Stimulated activated CD8-positive, alpha-beta memory T cell treated with anti-CD3 and anti-CD28 coated beads, Interleukin-12 subunit alpha, Interleukin-12 subunit beta, amount 100 ng/mL, for 24 hours (primary cell): Measurements from ENCODE around the gene KIRREL2.
"Not testable (repeated sequence)": the region's sequence is repeated elsewhere in the genome, so short reads cannot be mapped to it uniquely, and the experiment has no call there.

Source experiments
- DNase-seq: peaks from one replicate; pipeline ENCODE4 v3.0.0-alpha.2; 2020; ENCODE audit errors: extremely low read depth

Gene KIRREL2

DNA sequence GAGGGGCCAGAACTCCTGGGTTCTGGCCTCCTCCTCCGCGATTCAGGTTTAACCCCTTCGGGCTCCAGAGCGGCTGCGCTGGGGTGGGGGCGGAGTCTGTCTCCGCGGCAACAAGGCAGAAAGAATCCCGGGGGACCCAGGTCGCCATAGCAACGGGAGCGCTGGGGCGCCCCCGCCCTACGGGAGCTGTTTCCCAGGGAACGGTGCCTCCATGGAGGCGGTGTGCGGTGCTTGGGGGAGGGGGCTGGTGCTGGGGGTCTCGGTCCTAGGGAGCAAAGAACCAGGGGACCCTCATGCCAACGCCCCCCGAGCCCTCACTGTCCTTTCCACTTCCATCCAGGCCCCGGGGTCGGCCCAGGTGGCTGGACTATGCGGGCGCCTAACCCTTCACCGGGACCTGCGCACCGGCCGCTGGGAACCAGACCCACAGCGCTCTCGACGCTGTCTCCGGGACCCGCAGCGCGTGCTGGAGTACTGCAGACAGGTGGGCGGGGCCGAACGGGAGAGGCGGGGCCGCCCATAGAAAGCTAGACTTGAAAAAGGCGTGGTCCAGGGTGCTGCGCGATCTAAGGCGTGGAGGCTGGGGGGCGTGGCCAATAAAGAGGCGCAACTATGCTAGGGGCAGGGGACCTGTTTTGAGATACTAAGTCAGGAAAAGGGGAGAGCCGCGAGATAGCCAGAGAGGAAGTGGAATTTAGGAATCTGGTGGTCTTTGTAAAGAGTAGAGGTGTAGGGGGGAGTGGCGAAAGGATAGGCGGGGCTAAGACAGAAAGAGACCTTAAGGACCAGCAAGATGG, 12.8 kb downstream of the KIRREL2 start:
- peak; percentile 53 for DNase-seq

DNA sequence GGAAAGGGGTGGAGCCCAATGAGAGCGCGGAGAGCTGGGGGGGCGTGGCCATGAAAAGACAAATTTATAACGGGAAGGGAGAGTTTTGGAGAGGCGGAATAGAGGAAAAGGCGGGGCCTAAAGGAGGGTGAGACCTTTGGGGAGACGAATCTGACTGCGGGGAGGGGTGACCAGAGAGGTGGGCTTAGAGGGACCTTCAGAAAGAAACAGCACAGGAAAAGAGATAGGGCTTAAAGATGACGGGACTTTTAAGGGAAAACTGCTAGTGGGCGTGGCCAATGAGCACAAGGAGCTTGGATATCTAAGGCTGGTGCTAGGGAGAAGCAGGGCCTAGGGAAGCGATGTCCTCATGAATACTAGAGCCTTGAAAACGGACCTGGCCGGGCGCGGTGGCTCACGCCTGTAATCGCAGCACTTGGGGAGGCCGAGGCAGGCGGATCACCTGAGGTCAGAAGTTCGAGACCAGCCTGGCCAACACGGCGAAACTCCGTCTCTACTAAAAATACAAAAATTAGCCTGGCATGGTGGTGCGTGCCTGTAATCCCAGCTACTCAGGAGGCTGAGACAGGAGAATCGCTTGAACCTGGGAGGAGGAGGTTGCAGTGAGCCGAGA, 13.5 kb downstream of the KIRREL2 start:
- not testable (repeated sequence) for DNase-seq

GRCh38 chr19:35870798-35871197, 14.1 kb downstream of the KIRREL2 start:
- no peak for DNase-seq

DNA sequence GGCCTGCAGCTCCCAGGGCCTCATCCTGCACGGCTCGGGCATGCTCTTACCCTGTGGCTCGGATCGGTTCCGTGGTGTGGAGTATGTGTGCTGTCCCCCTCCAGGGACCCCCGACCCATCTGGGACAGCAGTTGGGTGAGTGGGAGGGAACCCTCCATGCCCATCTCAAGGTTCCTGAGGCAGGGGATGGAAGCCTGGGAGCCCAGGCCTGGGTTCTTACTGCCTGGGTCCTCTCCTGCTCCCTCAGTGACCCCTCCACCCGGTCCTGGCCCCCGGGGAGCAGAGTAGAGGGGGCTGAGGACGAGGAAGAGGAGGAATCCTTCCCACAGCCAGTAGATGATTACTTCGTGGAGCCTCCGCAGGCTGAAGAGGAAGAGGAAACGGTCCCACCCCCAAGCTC, 14.9 kb downstream of the KIRREL2 start:
- DNase-seq, result no peak

DNA sequence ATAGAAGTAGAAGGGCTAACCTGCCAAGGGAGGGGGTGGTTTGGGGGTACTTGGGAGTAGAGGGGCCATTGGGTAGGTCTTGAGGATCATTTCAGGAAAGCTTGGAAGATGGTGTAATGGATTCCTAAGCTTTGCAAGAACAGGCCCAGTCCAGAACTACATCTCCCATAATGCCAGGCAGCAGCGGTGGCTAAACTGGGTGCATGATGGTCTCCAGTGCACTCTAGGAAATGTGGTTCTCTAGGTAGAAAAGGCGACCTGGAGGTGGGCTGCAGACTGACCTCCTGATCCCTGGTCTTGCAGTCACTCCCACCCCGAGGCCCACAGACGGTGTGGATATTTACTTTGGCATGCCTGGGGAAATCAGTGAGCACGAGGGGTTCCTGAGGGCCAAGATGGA, 15.5 kb downstream of the KIRREL2 start:
- no peak for DNase-seq

- DNase-seq, result no peak
Measured at GRCh38 chr19:35874392-35874930, 17.8 kb downstream of the KIRREL2 start.

DNA sequence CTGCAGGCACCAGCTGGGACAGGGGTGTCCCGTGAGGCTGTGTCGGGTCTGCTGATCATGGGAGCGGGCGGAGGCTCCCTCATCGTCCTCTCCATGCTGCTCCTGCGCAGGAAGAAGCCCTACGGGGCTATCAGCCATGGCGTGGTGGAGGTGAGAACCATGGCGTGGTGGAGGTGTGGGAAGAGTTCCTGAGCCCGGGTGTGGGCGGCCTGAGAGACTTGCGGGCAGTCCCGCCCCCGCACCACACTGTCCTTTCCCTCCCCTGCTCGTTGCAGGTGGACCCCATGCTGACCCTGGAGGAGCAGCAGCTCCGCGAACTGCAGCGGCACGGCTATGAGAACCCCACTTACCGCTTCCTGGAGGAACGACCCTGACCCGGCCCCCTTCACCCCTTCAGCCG, 22.4 kb downstream of the KIRREL2 start:
- no peak for DNase-seq

- DNase-seq, result no peak
Measured at GRCh38 chr19:35879770-35880317, 23.1 kb downstream of the KIRREL2 start.

DNA sequence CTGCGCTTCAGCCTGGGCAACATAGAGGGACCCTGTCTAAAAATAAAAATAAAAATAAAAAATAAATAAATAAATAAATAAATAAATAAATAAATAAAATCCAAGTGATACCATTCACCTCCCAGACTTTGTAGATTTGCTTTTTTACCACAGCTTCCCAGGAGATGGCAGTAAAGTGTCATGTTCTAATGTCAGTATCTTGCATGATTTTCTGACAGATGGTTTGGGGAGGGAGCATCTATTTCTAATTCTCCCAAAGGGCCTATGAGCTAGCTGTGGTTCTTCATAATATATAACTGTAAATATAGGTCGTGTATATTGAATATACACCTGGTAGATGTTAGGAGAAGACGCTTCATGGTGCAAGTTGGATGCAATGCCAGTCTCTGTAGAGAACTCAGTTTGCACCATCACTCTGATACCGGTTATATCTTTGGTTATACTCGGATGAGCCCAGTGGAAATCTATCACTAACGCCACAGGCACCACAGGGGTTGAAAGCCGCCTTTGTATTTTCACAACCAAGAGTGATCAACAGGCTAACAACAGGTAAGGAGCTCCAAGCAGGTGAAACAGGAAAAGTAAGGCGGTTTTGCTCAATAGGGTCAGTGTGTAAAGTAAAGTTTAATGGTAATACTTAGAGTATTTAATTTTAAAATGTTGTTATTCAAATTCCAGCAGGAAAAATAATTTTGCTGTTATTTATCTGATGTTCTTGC, 25.6 kb downstream of the KIRREL2 start:
- no peak for DNase-seq

- no peak for DNase-seq
Measured at GRCh38 chr19:35883882-35884281, 27.2 kb downstream of the KIRREL2 start.

DNA sequence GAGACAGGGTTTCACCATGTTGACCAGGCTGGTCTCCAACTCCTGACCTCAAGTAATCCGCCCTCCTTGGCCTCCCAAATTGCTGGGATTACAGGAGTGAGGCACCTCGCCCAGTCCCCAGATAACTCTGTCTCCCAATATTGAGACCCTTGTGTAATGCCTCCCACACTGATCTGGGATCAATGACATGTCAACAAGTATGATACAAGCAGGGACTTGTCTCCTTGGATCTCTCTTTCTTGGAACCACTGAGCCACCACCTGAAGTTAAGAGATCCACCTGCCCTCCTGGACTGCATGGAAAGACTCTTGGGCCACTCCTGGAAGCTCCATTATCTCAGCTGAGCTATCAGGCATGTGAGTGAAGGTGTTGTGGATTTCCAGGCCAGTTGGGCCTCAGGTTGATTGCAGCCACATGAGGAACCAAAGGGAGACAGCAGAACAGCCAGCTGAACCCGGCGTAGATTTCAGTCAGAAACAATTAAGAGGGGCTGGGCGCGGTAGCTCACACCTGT, 28.6 kb downstream of the KIRREL2 start:
- DNase-seq, result no peak

DNA sequence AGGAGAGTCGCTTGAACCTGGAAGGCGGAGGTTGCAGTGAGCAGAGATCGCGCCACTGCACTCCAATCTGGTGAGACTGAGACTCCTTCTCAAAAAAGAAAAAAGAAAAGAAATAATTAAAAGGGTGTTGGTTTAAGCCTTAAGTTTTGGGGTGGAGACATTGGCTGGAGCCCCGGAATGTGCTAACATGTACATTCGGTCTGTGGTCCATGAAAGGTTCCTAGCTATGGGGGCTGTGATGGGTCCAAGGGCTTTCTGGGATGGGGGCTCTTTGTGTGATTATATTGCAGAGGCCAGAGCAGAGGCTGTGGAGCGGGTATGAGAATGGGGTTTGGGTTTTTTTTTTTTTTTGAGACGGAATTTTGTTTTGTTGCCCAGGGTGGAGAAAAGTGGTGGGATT, 29.2 kb downstream of the KIRREL2 start:
- DNase-seq, result no peak

DNA sequence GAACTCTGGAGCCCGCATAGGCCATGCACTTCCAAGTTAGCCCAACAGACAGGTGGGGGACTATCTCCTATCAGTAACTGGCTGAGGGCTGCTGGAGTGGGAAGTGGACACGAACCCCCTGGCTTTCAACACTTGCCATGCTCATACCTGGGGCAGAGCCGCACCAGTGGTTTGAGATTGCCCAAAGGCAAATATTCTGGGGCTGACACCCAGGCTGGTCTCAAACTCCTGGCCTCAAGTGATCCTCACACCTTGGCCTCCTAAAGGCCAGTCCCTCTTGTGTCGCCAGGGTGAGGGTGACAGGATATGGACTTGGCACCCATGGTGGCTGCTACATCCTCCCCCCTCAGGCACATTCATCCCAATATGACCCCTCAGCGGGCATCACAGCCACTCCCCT, 30.5 kb downstream of the KIRREL2 start:
- DNase-seq, result no peak

- no peak for DNase-seq
Measured at GRCh38 chr19:35888398-35888797, 31.7 kb downstream of the KIRREL2 start.

- no peak for DNase-seq
Measured at GRCh38 chr19:35889370-35890112, 32.8 kb downstream of the KIRREL2 start.

DNA sequence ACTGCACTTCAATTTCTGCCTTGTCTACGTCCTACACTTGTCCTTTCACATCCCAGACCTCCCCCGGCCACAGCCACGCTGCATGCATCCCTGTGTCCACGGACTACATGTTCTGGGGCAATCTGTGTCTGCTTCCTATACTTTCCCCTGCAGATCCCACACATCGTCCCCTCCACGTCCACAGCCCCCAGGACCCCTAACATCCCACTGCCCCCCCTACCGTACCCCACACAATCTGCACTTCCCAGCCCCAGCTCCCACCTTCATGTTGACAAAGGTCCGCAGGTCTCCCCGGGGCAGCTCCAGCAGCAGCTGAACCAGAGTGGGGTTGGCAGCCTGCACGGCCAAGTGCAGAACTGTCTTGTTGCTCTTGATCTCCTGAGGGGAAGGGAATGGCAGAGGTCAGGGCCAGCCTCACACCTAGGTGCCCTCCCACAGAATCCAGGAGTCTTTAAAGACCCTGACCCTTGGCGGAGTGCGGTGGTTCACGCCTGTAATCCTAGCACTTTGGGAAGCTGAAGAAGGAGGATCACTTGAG, 33.5 kb downstream of the KIRREL2 start:
- no peak for DNase-seq

- not testable (repeated sequence) for DNase-seq
Measured at GRCh38 chr19:35891819-35892218, 35.1 kb downstream of the KIRREL2 start.

- no peak for DNase-seq
Measured at GRCh38 chr19:35894342-35894741, 37.6 kb downstream of the KIRREL2 start.

DNA sequence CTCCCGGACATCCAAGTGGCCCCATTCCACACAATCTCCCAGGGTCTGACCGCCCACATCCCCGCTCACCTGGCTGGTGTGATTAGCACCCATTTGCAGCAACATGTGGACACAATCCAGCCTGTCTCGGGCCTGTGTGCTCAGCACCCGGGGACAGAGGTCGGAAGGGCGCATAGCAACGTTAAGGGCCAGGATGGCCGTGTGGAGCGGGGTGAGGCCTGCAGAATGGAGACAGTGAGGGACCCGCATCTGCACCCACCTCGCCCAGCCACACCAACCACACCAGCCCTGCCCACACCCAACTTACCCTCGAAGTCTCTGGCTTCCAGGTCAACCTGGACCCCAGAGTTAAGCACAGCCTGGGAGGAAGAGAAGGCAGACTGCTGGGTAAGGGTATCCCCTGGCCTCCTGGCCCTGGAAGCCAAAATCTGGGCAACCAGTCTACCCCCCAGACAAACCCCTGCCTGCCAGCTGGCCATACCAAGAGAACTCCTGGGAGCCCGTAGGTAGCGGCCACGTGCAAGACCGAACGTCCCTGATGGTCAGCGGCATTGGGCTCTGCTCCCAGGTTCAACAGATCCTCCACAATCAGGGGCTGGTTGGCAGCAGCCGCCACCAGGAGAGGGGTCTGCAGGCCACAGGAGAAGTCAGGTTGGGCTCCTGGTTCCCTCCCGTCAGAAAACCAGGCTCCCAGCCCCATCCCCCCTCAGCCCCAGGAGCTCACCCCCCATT, 39.4 kb downstream of the KIRREL2 start:
- DNase-seq, result no peak

DNA sequence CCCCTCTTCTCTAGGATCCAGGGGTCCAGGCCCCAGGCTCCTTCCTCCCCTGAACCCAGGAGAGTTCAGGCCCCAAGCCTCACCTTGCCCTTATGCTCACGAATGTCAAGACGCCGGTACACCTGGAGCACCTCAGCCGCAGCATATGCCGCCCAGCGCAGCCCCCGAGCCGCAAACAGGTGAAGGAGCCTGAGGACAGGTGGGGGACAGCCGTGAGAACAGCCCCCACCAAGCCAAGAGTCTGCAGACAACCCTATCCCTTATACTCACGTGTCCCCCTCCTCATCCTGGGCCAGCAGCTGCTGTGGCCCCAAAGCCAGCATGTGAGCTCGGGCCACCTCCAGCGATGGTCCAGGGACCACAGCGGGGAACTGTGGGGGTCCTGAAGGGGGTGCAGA, 39.9 kb downstream of the KIRREL2 start:
- no peak for DNase-seq
